ENCODE results near the gene EFCAB5. TPM values are rescaled to one million over a fixed set of nuclear protein-coding genes. Genes with fewer than 3 reads are reported as not detected.
"Not testable (repeated sequence)": the region's sequence is repeated elsewhere in the genome, so short reads cannot be mapped to it uniquely, and the experiment has no call there.

EFCAB5 gene
- 1.8 TPM for total RNA-seq
- long read RNA-seq, partial matches to known transcripts = 0 of 4 reads
- long read RNA-seq, other reads (novel, unspliced or antisense) = 4 of 4 reads

DNA sequence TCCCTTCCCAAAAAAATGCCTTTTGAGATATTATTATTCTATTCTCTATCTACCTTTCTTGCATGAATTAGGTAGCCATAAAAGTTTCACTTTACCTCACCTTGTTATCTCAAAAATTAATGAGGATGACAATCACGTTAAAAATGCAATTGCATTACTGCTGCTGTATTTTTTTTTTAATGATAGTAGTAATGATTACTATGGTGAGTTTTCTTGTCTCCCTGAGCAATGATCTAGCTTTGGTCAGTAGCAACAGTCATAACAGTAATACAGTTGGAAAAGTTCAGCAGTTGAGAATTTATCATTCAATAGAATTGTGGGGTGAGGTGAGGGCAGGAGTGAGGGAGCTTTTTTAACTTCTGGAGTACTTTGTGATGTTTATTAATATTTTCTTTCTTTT, at the start of gene EFCAB5:
Gene EFCAB5 (plus strand): TSS at position 301 of the 400 bp plus-strand sequence. CDS start 163 bp downstream, outside the sequence.
- Histone ChIP-seq H3K27me3 (ENCODE audit: low read depth) (no peaks in the 10 kb centered on the region), H3K27ac (no peak within 1 kb of the TSS), H3K4me3 (no peak within 1 kb of the TSS), H3K4me1 (no peaks in the 10 kb centered on the region), H3K36me3 (no peaks in the 10 kb centered on the region), H3K9me3 (no peaks in the 10 kb centered on the region)
- TF ChIP-seq, protein P1, sequence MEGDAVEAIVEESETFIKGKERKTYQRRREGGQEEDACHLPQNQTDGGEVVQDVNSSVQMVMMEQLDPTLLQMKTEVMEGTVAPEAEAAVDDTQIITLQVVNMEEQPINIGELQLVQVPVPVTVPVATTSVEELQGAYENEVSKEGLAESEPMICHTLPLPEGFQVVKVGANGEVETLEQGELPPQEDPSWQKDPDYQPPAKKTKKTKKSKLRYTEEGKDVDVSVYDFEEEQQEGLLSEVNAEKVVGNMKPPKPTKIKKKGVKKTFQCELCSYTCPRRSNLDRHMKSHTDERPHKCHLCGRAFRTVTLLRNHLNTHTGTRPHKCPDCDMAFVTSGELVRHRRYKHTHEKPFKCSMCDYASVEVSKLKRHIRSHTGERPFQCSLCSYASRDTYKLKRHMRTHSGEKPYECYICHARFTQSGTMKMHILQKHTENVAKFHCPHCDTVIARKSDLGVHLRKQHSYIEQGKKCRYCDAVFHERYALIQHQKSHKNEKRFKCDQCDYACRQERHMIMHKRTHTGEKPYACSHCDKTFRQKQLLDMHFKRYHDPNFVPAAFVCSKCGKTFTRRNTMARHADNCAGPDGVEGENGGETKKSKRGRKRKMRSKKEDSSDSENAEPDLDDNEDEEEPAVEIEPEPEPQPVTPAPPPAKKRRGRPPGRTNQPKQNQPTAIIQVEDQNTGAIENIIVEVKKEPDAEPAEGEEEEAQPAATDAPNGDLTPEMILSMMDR (IDR thresholded peaks at IDR 0.05) = no peak
- no peak for ATAC-seq
- intact Hi-C loops (cut with DNase I) = no loop called here
- DNase-seq = no peak

DNA sequence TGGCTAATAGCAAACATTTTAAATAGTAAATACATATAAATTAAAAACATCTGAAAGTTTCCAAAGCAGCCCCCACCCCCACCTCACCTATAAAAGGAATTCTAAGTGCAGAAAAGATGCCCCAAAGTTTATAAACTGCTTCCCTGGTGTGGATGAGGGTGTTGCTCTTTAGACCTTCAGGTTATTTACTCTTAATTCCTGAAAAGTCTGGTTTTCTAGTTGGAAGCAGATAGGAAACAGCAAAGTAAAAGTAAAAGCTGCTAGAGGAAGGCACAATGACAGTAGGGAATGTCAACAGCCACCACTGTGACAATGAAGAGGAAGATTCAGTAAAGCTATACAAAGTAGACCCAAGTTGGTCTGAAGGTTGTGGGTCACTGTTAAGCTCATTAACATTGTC, 49.2 kb upstream of the EFCAB5 start:
- Histone ChIP-seq H3K4me3 (no peak overlapping the region), H3K9me3 (no peaks in the 10 kb centered on the region), H3K36me3 (no peaks in the 10 kb centered on the region), H3K27me3 (ENCODE audit: low read depth) (no peaks in the 10 kb centered on the region), H3K27ac (no peak overlapping the region), H3K4me1 (no peaks in the 10 kb centered on the region)
- TF ChIP-seq, protein P1 (IDR thresholded peaks at IDR 0.05) = no peak
- intact Hi-C loops (cut with DNase I) = no loop called here
- no peak for ATAC-seq
- DNase-seq = no peak

DNA sequence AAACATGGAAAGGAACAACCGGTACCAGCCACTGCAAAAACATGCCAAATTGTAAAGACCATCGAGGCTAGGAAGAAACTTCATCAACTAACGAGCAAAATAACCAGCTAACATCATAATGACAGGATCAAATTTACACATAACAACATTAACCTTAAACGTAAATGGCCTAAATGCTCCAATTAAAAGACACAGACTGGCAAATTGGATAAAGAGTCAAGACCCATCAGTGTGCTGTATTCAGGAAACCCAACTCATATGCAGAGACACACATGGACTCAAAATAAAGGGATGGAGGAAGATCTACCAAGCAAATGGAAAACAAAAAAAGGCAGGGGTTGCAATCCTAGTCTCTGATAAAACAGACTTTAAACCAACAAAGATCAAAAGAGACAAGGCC, 44.3 kb upstream of the EFCAB5 start:
- DNase-seq; ATAC-seq; H3K9me3 ChIP-seq; H3K4me1 ChIP-seq; H3K36me3 ChIP-seq; H3K4me3 ChIP-seq; H3K27me3 ChIP-seq (ENCODE audit: low read depth); H3K27ac ChIP-seq; intact Hi-C loops (cut with DNase I): not testable (repeated sequence)

DNA sequence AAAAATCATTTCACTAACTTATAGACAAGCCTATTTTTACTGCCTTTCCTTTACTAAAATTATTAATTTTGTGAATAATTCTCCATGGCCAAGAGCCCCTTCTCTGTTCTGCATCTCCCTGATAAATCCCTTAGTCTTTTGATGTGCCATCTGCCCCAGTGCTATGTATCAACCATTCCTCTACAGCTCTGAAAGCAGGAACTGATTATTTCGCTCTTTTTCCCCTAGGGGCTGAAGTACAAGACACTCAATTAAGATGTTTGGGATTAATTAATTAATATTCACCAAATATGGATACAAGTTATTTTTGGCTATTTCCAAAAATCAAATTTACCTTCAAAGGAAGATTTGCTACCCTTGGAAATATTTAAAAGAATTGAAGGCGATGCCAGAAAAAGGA, 38.0 kb upstream of the EFCAB5 start:
- no peaks in the 10 kb centered on the region for H3K36me3 ChIP-seq
- H3K9me3 ChIP-seq = no peaks in the 10 kb centered on the region
- no peak for ATAC-seq
- intact Hi-C loops (cut with DNase I) = no loop called here
- TF ChIP-seq, protein P1 (IDR thresholded peaks at IDR 0.05) = no peak
- H3K4me1 ChIP-seq = no peaks in the 10 kb centered on the region
- no peak overlapping the region for H3K4me3 ChIP-seq
- no peak overlapping the region for H3K27ac ChIP-seq
- no peak for DNase-seq
- no peaks in the 10 kb centered on the region for H3K27me3 ChIP-seq (ENCODE audit: low read depth)

GRCh38 chr17:29905086-29905878, 36.2 kb upstream of the EFCAB5 start:
- no peak overlapping the region for H3K4me3 ChIP-seq
- H3K36me3 ChIP-seq = no peaks in the 10 kb centered on the region
- H3K27me3 ChIP-seq (ENCODE audit: low read depth) = no peaks in the 10 kb centered on the region
- no peaks in the 10 kb centered on the region for H3K9me3 ChIP-seq
- intact Hi-C loops (cut with DNase I) = no loop called here
- ATAC-seq = no peak
- no peak for DNase-seq
- no peak overlapping the region for H3K27ac ChIP-seq
- TF ChIP-seq, protein P1 (IDR thresholded peaks at IDR 0.05) = no peak
- H3K4me1 ChIP-seq = no peaks in the 10 kb centered on the region

- intact Hi-C loops (cut with DNase I) = no loop called here
- TF ChIP-seq, protein P1 (IDR thresholded peaks at IDR 0.05) = no peak
- H3K4me1 ChIP-seq = no peaks in the 10 kb centered on the region
- DNase-seq (no peak), ATAC-seq (no peak)
- H3K4me3 ChIP-seq = no peak overlapping the region
- H3K27me3 ChIP-seq (ENCODE audit: low read depth) = no peaks in the 10 kb centered on the region
- H3K9me3 ChIP-seq = no peaks in the 10 kb centered on the region
- H3K27ac ChIP-seq = no peak overlapping the region
- H3K36me3 ChIP-seq = no peaks in the 10 kb centered on the region
Measured at GRCh38 chr17:29905879-29906167, 35.6 kb upstream of the EFCAB5 start.
